GM12875 (cell line): Measurements from ENCODE around the gene INSYN1.

Experiments
- H3K4me3 ChIP-seq: one replicate; pipeline ENCODE4 v1.5.1; 2011; ENCODE audit warnings: low read depth, low read length, control low read depth
- TF ChIP-seq, protein P1 (sequence below): IDR thresholded peaks from 2 replicates; pipeline ENCODE4 v1.5.1; 2011; ENCODE audit warnings: low read depth, mild to moderate bottlenecking, control low read depth, inconsistent platforms, low read length, moderate library complexity, borderline replicate concordance; ENCODE audit not compliant: insufficient read depth

Gene INSYN1

DNA sequence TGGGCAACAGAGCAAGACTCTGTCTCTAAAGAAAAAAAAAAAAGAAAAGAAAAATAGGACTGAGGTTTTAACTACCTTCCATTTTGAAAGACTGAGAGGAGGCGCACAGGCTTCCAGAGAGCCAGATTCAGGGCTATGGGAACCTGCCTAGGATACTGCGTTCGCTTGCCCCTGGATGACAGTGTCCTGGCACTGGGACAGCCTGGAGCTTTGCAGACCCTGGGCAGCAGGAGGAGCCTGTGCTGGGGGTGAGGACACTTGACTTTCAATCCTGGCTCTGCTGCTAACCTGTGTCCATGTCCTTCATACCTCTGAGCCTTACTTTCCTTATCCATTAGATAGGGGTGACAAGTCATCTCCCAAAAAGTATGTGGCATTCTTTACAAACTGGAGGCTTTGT lies 37.7 kb downstream of the INSYN1 start:
- no peak overlapping the region for H3K4me3 ChIP-seq
- TF ChIP-seq, protein P1, sequence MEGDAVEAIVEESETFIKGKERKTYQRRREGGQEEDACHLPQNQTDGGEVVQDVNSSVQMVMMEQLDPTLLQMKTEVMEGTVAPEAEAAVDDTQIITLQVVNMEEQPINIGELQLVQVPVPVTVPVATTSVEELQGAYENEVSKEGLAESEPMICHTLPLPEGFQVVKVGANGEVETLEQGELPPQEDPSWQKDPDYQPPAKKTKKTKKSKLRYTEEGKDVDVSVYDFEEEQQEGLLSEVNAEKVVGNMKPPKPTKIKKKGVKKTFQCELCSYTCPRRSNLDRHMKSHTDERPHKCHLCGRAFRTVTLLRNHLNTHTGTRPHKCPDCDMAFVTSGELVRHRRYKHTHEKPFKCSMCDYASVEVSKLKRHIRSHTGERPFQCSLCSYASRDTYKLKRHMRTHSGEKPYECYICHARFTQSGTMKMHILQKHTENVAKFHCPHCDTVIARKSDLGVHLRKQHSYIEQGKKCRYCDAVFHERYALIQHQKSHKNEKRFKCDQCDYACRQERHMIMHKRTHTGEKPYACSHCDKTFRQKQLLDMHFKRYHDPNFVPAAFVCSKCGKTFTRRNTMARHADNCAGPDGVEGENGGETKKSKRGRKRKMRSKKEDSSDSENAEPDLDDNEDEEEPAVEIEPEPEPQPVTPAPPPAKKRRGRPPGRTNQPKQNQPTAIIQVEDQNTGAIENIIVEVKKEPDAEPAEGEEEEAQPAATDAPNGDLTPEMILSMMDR, result no peak

- TF ChIP-seq, protein P1, result no peak
- H3K4me3 ChIP-seq, result no peak overlapping the region
Observed at GRCh38 chr15:73714695-73715301, 38.4 kb downstream of the INSYN1 start.

GRCh38 chr15:73712107-73712506 lies 41.0 kb downstream of the INSYN1 start:
- TF ChIP-seq, protein P1, result no peak
- no peak overlapping the region for H3K4me3 ChIP-seq

DNA sequence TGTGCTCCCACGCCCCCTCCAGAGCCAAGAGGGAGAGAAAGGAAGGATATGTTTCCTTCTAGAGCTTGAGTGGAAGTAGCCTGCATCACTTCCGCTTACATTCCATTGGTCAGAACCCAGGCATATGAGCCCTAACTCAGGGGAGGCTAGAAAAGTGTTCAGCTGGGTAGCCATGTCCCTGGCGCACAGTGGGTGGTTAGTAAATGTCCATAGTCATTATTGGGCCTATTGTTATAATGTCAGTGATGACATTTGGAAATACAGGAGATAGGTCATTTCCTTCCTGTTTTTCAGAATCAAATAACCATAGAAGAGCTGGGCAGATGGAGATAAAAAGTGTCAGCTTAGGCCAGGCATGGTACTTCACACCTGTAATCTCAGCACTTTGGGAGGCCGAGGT lies 41.6 kb downstream of the INSYN1 start:
- no peak overlapping the region for H3K4me3 ChIP-seq
- TF ChIP-seq, protein P1, result no peak

DNA sequence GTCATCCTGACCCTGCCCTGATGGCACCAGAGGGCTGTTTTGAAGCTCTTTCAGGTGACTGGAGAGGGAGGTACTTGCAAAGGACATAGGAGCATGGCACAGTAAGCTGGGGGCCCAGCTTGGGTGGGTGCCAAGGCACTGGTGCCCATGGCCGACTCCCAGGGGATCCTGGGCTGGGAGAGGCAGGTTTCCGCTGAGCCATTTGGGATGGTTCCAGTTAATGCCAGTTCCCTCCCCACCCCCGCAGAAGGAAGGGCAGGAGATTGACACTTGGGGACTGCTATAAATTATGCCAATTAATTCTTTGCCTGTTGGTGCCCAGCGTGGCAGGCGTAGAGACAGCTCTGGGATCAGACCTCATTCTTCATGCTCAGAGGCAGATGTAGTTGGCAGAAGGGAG lies 42.8 kb downstream of the INSYN1 start:
- no peak overlapping the region for H3K4me3 ChIP-seq
- TF ChIP-seq, protein P1, result no peak

GRCh38 chr15:73709686-73710085 lies 43.5 kb downstream of the INSYN1 start:
- H3K4me3 ChIP-seq, result no peak overlapping the region
- TF ChIP-seq, protein P1, result no peak

DNA sequence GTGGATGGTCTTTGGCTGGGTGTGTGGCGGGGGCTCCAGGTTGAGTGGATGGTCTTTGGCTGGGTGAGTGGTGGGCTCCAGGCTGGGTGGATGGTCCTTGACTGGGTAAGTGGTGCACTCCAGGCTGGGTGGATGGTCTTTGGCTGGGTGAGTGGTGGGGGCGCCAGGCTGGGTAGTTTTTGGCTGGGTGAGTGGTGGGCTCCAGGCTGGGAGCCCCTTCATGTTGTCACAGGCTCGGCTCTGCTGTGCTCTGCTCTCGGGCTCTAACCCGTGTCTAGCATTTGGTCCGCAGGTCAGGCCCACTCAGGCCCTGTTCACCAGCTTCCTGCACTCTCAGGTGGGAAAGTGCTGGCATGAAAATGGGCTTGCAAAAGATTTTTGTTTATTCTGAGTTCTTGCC lies 43.9 kb downstream of the INSYN1 start:
- no peak overlapping the region for H3K4me3 ChIP-seq
- TF ChIP-seq, protein P1, result no peak
